Endometrium (tissue), 2 donors: ENCODE data around the gene MDH1B.
"Not testable (repeated sequence)": the region's sequence is repeated elsewhere in the genome, so short reads cannot be mapped to it uniquely, and the experiment has no call there.

Experiments
- FAIRE-seq: peaks from 2 replicates; lab custom pipeline; 2012; peaks lifted over from hg19 to GRCh38; lab: Jason Lieb, UNC
- donor health status: control.
- donor health status: control.

Gene MDH1B

GRCh38 chr2:206766057-206766930 is 1.2 kb upstream of the MDH1B start:
- FAIRE-seq: no peak

GRCh38 chr2:206764673-206765241 is 371 bp downstream of the MDH1B start:
- no peak for FAIRE-seq

- no peak for FAIRE-seq
These were observed 8.3 kb downstream of the MDH1B start for GRCh38 chr2:206756816-206757215.

GRCh38 chr2:206740800-206741199 is 24.3 kb downstream of the MDH1B start:
- FAIRE-seq: no peak

GRCh38 chr2:206739271-206739670 is 25.9 kb downstream of the MDH1B start:
- FAIRE-seq: no peak

- FAIRE-seq: no peak
These were observed 28.2 kb downstream of the MDH1B start for GRCh38 chr2:206736935-206737334.

GRCh38 chr2:206733341-206733740 is 31.8 kb downstream of the MDH1B start:
- FAIRE-seq: no peak

- FAIRE-seq: no peak
These were observed 36.6 kb downstream of the MDH1B start for GRCh38 chr2:206728277-206729199.

GRCh38 chr2:206727287-206727686 is 37.8 kb downstream of the MDH1B start:
- no peak for FAIRE-seq

GRCh38 chr2:206723288-206723687 is 41.8 kb downstream of the MDH1B start:
- FAIRE-seq: no peak

- FAIRE-seq: no peak
These were observed 43.7 kb downstream of the MDH1B start for GRCh38 chr2:206721256-206721920.

- FAIRE-seq: no peak
These were observed 46.8 kb downstream of the MDH1B start, which contains the start of gene DYTN for GRCh38 chr2:206718296-206718695. Gene DYTN (minus strand): TSS chr2:206718396. CDS start chr2:206718279, 117 bp downstream.

- no peak for FAIRE-seq
These were observed 48.5 kb downstream of the MDH1B start for GRCh38 chr2:206716623-206717022.

GRCh38 chr2:206715183-206715582 is 49.9 kb downstream of the MDH1B start:
- not testable (repeated sequence) for FAIRE-seq

- FAIRE-seq: no peak
These were observed 51.4 kb downstream of the MDH1B start for GRCh38 chr2:206713746-206714145.

- no peak for FAIRE-seq
These were observed 56.8 kb downstream of the MDH1B start for GRCh38 chr2:206708286-206708685.

- FAIRE-seq: no peak
These were observed 57.9 kb downstream of the MDH1B start for GRCh38 chr2:206707164-206707701.

- FAIRE-seq: no peak
These were observed 63.0 kb downstream of the MDH1B start for GRCh38 chr2:206701952-206702605.

GRCh38 chr2:206700156-206700555 is 65.0 kb downstream of the MDH1B start:
- FAIRE-seq: no peak

GRCh38 chr2:206698811-206699210 is 66.3 kb downstream of the MDH1B start:
- FAIRE-seq: no peak

GRCh38 chr2:206696910-206697309 is 68.2 kb downstream of the MDH1B start:
- no peak for FAIRE-seq
